GM21447 (cell line): ENCODE data around the gene ANKRD30B.
"Not testable (repeated sequence)": the region's sequence is repeated elsewhere in the genome, so short reads cannot be mapped to it uniquely, and the experiment has no call there.

ENCODE experiments used
- ATAC-seq: cut with Tn5 transposase; IDR thresholded peaks from one replicate; pipeline ENCODE4 v1.9.1; 2021; ENCODE audit not compliant: unreplicated experiment

ANKRD30B gene, protein sequence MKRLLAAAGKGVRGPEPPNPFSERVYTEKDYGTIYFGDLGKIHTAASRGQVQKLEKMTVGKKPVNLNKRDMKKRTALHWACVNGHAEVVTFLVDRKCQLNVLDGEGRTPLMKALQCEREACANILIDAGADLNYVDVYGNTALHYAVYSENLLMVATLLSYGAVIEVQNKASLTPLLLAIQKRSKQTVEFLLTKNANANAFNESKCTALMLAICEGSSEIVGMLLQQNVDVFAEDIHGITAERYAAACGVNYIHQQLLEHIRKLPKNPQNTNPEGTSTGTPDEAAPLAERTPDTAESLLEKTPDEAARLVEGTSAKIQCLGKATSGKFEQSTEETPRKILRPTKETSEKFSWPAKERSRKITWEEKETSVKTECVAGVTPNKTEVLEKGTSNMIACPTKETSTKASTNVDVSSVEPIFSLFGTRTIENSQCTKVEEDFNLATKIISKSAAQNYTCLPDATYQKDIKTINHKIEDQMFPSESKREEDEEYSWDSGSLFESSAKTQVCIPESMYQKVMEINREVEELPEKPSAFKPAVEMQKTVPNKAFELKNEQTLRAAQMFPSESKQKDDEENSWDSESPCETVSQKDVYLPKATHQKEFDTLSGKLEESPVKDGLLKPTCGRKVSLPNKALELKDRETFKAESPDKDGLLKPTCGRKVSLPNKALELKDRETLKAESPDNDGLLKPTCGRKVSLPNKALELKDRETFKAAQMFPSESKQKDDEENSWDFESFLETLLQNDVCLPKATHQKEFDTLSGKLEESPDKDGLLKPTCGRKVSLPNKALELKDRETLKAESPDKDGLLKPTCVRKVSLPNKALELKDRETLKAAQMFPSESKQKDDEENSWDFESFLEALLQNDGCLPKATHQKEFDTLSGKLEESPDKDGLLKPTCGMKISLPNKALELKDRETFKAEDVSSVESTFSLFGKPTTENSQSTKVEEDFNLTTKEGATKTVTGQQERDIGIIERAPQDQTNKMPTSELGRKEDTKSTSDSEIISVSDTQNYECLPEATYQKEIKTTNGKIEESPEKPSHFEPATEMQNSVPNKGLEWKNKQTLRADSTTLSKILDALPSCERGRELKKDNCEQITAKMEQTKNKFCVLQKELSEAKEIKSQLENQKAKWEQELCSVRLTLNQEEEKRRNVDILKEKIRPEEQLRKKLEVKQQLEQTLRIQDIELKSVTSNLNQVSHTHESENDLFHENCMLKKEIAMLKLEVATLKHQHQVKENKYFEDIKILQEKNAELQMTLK (N-terminal part only)

DNA sequence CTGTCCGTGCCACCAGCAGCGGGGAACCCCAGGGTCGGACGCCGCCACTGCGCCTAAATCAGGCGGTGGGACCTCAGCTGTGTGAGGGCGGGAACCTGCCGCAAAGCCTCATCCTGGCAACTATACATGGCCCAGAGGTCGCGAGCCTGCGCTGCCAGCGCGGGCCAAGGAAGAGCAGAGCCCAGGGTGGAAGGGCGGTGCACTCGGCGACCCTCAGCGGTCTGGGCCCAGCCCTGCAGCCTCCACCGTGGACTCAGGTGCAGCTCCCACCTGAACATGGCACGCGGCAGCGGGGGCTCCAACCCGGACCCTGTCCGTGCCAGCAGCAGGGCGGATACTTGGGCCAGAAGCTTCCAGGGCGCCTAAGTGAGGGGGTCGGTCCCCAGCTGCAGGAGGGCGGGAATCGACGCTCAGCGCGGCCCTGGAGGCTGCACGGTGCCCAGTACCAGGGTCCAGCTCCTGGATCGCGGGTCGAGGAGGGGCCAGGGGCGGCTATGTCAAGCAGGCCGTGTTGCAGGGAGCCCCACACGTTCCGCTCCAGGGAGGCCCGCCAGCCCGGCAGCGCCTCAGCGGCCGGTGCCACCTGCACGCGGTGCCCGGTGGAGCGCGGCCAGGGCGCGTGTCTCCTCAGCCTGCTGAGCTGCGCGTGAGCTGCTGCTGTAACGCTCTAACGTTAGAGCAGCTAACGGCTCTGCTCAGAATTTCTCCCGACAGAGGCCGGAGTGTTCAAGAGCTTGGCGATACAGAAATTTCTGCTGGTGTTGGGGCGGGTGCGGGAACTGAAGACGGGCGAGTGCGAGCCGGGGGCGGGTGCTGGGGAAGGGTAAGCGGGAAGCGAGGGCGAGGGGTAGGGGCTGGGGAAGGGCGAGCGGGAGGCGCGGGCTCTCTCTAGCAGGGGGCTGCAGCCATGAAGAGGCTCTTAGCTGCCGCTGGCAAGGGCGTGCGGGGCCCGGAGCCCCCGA lies at the start of gene ANKRD30B:
Gene ANKRD30B, plus strand, starts transcription at position 660 of the 962 bp plus-strand sequence. Its CDS starts 248 bp downstream, at position 908.
- ATAC-seq, result no peak

DNA sequence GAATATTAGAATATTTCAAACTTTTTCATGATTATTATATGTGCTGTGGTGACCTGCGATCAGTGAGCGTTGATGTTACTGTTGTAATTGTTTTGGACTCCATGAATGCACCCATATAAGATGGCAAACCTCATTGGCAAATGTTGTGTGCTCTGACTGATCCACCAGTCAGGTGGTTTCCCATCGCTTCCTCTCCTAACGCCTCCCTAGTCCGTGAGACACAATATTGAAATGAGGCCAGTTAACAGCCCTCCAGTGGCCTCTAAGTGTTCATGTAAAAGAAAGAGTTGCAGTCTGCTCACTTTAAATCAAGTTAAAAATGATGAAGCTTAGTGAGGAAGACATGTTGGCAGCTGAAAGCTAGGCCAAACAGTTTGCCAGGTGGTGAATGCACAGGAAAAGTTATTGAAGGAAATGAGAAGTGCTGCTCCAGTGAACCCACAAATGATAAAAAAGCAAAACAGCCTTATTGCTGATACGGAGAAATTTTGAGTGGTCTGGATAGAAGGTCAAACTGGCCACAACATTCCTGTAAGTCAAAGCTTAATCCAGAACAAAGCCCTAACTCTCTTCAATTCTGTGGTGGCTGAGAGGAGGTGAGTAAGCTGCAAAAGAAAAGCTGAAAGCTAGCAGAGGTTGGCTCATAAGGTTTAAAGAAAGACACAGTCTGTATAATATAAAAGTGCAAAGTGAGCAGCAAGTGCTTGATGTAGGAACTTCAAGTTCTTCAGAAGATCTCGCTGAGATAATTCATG lies 46.5 kb upstream of the ANKRD30B start:
- ATAC-seq, result not testable (repeated sequence)

GRCh38 chr18:14709761-14710160 lies 38.2 kb upstream of the ANKRD30B start:
- ATAC-seq, result not testable (repeated sequence)

DNA sequence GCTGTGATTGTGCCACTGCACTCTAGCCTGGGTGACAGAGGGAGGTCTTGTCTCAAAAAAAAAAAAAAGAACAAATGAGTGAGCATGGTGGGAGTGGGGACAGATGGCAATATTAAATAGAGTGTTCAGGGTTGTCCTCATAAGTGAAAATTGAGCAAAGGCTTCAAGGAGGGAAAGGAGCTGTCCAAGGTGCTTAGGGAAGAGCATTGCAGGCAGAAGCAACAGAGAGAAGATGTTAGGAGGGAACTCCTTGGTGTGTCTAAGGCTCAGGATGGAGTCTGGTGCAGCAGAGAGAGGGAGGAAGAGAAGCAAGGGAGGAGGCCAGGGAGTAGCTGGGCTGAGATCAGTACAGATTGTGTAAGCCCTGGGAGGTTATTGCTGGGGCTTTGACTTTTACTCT lies 26.4 kb upstream of the ANKRD30B start:
- not testable (repeated sequence) for ATAC-seq

DNA sequence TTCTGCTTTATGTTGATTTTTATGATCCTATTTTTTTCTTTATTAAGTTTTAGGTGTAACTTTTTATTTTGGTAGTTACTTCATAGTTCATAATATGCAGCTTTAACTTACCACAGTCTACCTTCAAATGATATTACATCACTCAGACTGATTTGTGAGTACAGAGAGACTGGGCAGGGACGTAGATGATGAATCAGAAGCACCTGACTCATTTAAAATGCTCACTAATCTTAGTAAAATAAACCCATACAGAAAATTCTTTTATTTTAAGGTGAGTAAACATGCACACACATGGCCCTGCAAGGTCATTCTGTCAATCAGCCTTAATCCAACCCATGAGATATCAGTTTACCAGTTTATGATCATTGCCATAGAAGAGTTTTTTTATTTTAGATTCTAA lies 8.9 kb upstream of the ANKRD30B start:
- ATAC-seq, result not testable (repeated sequence)

- no peak for ATAC-seq
Measured at GRCh38 chr18:14746897-14747296, 1.1 kb upstream of the ANKRD30B start.

DNA sequence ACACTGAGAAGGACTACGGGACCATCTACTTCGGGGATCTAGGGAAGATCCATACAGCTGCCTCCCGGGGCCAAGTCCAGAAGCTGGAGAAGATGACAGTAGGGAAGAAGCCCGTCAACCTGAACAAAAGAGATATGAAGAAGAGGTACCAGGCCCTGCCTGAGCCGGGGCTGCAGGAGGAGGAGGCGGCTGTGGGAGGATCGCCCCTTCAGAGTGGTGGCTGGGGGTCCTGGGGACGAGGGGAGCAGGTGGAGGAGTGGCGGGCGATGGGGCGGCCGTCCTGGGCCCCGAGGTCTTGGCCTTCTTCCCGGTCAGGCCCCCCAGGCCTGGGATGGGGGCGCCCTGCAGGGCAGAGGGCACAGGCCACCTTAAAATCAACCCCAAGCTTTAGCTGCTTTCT lies 524 bp downstream of the ANKRD30B start:
- ATAC-seq, result no peak

DNA sequence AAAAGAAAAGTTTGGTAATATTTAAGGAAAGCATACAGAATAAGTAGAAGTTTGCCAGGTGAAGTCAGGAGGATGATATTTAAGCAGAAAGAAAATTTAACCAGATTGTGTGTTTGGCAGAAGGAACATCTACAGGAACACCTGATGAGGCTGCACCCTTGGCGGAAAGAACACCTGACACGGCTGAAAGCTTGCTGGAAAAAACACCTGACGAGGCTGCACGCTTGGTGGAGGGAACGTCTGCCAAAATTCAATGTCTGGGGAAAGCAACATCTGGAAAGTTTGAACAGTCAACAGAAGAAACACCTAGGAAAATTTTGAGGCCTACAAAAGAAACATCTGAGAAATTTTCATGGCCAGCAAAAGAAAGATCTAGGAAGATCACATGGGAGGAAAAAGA lies 15.6 kb downstream of the ANKRD30B start:
- ATAC-seq, result not testable (repeated sequence)

- ATAC-seq, result no peak
Measured at GRCh38 chr18:14767474-14767873, 19.5 kb downstream of the ANKRD30B start.

GRCh38 chr18:14768241-14768640 lies 20.3 kb downstream of the ANKRD30B start:
- ATAC-seq, result no peak

- no peak for ATAC-seq
Measured at GRCh38 chr18:14769381-14769780, 21.4 kb downstream of the ANKRD30B start.

DNA sequence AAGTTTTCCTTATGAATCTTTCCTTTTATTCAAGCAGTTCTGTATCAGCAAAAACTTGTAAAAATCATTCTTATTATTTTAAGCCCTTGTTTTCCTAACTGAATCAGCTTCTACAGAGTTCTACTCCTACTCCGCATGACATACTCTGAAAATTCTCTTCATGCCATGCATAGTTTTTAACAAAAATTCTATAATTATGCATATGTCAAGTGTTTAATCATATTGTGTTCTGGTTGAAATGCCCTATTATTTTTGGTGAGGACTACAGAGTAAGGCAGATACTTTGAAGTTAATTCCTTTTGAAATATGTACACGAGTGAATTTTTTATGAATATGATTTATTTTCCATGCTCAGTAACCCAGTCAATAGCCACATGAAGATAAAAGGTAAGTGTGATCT lies 28.8 kb downstream of the ANKRD30B start:
- no peak for ATAC-seq

DNA sequence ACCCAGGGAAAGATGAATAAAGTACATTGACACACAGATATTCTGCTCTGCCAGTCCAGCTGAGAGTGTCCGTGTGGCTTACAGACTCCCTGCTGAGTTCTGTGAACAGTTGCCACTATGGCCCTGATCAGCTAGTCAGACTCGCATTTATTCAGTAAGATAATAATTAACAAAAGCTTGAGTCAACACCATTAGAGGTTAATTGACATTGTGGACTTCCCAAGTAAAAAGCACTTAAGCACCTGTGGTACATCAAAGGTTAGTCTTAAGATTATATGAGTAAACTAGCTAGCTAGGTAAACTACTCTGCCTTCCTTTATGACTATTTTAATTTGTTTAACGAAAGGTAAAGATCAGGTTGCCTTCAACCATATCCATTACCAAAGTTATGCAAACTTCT lies 33.7 kb downstream of the ANKRD30B start:
- no peak for ATAC-seq

DNA sequence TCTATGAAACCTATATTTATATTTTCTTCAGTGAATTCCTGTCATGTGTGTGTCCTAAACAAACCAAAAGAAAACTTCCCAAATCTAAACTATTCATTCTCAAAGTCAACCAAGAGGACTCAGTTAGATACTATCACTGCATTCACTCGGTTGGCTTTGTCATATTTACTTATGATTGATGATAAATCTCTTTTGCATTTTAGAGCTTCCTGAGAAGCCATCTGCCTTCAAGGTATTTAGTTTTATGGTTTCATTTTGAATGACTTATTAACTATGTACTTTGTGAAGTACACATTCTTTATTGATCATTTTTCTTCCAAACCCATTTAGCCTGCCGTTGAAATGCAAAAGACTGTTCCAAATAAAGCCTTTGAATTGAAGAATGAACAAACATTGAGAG lies 36.2 kb downstream of the ANKRD30B start:
- ATAC-seq, result no peak

DNA sequence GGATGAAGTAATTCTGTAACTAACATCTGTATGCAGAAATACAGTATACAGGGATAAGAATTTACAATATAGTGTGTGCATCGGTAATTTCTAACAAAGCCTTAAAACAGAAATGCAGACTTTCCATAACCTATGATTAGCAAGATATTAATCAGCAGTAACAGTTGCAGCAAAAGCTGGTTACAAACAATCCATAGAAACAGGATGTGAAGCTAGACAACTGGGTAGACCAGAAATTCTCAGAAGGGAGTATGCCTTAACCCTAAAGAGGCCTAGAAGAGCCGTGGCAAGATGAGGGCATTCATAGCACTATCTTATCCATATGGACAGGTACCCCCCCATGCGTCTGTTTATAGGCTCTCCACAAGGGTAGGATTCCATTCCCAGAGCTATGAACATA lies 48.9 kb downstream of the ANKRD30B start:
- ATAC-seq, result not testable (repeated sequence)

DNA sequence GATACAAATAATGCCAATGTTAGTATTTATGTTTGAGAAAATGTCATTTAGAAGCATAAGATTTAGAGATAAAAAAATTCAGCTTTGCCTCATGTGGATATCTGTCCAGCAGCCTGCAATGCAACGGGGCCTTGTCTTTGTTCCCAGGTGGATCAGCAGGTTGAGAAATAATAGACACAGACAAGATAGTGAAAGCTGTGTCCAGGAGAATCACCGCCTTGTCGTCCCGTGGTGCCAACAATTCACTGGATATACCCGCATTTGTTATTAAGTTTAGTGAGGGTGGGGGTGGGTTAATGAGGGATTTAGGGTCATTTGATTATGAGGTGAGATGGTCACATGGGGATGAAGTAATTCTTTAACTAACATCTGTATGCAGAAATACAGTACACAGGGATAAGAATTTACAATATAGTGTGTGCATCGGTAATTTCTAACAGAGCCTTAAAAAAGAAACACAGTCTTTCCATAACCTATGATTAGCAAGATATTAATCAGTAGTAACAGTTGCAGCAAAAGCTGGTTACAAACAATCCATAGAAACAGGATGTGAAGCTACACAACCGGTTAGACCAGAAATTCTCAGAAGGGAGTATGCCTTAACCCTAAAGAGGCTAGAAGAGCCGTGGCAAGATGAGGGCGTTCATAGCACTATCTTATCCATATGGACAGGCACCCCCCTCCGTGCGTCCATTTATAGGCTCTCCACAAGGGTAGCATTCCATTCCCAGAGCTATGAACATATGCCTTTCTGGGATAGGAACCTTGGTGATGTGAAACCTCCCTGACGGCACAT lies 50.2 kb downstream of the ANKRD30B start:
- ATAC-seq, result not testable (repeated sequence)

DNA sequence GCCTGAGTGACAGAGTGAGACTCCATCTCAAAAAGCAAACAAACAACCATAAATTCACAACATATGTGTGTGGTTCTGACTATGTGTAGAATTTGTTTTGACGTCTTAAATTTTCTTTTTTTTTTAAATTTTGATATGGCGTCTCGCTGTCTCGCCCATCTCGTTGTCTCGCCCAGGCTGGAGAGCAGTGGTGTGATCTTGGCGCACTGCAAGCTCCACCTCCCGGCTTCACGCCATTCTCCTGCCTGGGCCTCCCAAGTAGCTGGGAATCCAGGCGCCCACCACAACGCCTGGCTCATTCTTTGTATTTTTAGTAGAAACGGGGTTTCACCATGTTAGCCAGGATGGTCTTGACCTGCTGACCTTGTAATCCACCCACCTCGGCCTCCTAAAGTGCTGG lies 63.1 kb downstream of the ANKRD30B start:
- not testable (repeated sequence) for ATAC-seq

- ATAC-seq, result not testable (repeated sequence)
Measured at GRCh38 chr18:14826972-14827632, 79.1 kb downstream of the ANKRD30B start.
